ENCODE data around the gene NEXN.

The NEXN gene

DNA sequence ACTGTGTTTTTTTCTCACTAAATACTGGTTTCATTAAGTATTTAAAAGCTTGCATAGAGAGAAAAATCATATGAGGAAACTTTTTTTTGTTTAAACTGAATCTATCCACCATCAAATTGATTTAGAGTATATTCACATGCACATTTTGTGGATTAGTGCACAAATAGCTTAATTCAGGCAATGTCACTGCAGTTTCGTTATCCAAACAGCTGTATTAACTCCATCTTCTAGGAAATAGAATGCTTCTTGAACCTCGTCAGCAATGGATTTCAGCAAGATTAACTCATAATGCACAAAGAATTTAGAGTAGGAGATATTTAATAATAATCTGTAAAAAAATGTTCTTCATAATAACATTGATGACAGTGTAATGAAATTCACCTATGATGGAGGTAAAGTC lies 37.5 kb downstream of the NEXN start:
- no peak overlapping the region for H3K4me3 ChIP-seq (ENCODE audit: low read length)
- DNase-seq (ENCODE audit: low read depth) = no peak

DNA sequence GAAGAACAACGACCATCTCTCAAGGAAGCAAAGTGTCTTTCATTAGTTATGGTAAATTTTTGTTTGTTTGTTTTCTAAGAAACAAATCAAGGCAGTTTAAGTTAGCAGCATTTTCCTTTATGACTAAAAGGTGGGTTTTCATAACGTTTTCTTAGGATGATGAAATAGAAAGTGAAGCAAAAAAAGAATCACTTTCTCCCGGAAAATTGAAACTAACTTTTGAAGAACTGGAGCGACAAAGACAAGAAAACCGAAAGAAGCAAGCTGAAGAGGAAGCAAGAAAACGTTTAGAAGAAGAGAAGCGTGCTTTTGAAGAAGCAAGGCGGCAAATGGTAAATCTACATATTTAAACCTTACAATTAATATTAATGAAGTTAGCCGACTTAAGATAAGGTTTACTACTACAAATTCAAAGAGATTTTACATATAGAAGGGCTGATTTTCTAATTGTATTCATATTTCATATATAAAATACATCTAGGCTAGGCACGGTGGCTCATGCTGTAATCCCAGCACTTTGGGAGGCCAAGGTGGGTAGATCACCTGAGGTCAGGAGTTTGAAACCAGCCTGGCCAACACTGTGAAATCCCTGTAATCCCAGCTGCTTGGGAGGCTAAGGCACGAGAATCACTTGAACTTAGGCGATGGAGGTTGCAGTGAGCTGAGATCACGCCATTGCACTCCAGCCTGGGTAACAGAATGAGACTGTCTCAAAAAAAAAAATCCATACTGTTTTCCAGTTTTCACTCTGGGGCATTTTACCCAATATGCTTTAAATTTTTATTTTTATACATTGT lies 38.3 kb downstream of the NEXN start:
- no peak for DNase-seq (ENCODE audit: low read depth)
- TF ChIP-seq, protein P1, sequence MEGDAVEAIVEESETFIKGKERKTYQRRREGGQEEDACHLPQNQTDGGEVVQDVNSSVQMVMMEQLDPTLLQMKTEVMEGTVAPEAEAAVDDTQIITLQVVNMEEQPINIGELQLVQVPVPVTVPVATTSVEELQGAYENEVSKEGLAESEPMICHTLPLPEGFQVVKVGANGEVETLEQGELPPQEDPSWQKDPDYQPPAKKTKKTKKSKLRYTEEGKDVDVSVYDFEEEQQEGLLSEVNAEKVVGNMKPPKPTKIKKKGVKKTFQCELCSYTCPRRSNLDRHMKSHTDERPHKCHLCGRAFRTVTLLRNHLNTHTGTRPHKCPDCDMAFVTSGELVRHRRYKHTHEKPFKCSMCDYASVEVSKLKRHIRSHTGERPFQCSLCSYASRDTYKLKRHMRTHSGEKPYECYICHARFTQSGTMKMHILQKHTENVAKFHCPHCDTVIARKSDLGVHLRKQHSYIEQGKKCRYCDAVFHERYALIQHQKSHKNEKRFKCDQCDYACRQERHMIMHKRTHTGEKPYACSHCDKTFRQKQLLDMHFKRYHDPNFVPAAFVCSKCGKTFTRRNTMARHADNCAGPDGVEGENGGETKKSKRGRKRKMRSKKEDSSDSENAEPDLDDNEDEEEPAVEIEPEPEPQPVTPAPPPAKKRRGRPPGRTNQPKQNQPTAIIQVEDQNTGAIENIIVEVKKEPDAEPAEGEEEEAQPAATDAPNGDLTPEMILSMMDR (IDR thresholded peaks at IDR 0.05; ENCODE audit: insufficient read depth, low read depth, low read length, missing control alignments) = no peak
- H3K4me3 ChIP-seq (ENCODE audit: low read length) = no peak overlapping the region

More for the DNA sequence above, 37.5 kb downstream of the NEXN start:
- TF ChIP-seq, protein P1 (IDR thresholded peaks at IDR 0.05; ENCODE audit: insufficient read depth, low read depth, low read length, missing control alignments) = no peak

GRCh38 chr1:77927414-77927813 lies 39.0 kb downstream of the NEXN start:
- no peak for DNase-seq (ENCODE audit: low read depth)
- TF ChIP-seq, protein P1 (IDR thresholded peaks at IDR 0.05; ENCODE audit: insufficient read depth, low read depth, low read length, missing control alignments) = no peak
- H3K4me3 ChIP-seq (ENCODE audit: low read length) = no peak overlapping the region

DNA sequence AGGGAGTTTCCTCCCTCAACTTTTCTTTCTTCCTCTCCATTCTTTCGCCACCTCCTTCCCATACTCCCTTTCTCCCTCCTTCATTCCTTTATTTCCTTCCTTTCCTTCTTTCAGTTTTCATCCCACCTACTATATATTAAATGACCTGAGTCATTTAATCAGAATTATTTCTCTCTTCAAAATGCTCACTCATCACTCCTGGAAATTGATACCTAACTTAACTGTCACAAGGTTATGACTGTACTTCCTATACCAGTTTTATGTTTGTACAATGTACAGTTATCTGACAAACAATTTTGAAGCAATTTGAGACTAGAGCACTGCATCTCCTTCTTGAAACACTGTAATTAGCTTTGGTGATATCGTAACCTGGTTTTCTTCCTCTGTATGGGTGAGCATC lies 41.4 kb downstream of the NEXN start:
- H3K4me3 ChIP-seq (ENCODE audit: low read length) = no peak overlapping the region
- TF ChIP-seq, protein P1 (IDR thresholded peaks at IDR 0.05; ENCODE audit: insufficient read depth, low read depth, low read length, missing control alignments) = no peak
- DNase-seq (ENCODE audit: low read depth) = peak; percentile 2

DNA sequence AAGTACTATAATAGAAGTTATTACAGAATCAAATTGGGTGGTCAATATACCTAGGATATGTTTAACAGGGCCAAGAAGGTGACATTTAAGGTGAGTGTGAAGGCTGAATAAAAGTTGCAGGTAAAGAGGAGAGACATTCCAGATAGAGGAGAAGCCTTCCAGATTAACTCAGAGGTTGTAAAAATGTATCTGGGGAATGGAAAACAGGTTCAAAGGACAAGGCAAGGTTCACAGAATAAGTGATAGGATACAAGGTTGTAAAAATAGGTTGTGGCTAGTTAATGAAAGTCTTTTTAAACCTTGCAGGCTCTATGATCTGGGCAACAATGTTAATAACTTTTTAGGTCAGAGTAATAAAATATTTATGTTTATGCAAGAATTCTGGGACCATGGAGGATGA lies 50.2 kb downstream of the NEXN start:
- DNase-seq (ENCODE audit: low read depth) = no peak
- H3K4me3 ChIP-seq (ENCODE audit: low read length) = no peak overlapping the region
- TF ChIP-seq, protein P1 (IDR thresholded peaks at IDR 0.05; ENCODE audit: insufficient read depth, low read depth, low read length, missing control alignments) = no peak

DNA sequence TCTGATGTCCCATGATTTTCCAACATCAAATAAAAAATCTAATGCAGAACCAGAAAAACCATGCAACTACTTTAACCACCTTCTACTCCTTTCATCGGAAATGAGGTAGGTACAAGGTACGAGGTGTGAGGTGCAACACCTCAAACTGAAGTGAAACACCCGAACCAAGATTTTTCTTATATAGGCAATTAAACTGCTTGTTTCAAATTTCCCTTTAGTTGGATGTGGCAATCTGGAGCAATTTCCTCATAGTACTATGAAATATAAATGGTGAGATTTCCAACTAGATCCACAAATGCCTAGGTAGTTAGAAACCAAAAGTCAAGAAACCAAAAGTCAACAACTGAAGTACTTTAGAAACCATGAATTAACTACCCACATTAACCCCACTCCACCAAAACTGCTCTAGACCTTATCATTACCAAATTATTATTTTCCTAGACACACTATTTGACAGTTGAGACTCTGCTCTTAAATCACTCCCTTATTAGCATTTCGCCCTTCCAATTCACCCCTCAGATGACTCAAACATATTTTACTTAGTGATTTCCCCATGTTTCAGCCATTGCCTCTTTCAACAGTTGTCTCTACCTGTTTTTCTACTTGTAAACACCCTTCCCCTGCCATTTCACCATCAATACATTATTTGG lies 52.6 kb downstream of the NEXN start:
- TF ChIP-seq, protein P1 (IDR thresholded peaks at IDR 0.05; ENCODE audit: insufficient read depth, low read depth, low read length, missing control alignments) = no peak
- DNase-seq (ENCODE audit: low read depth) = peak; percentile 52

More for the DNA sequence above, 52.6 kb downstream of the NEXN start:
- no peak overlapping the region for H3K4me3 ChIP-seq (ENCODE audit: low read length)

Measured in epithelial cell of esophagus (primary cell).